Measurements from ENCODE around the gene TRAF3.

- TF ChIP-seq CTCF (IDR thresholded peaks at IDR 0.05; ENCODE audit: insufficient read depth, low read depth, low read length) (no peak), EZH2 (IDR thresholded peaks at IDR 0.05; ENCODE audit: insufficient read depth, low read length) (no peak)
Observed at GRCh38 chr14:102853648-102854047, 76.4 kb downstream of the TRAF3 start.

All from astrocyte (in vitro differentiated cells and primary cell).